Activated naive CD4-positive, alpha-beta T cell treated with anti-CD3 and anti-CD28 coated beads, Interleukin-2, amount 50 U/mL, for 16 hours (primary cell): ENCODE results near the gene DIAPH2.
"Not testable (repeated sequence)": the region's sequence is repeated elsewhere in the genome, so short reads cannot be mapped to it uniquely, and the experiment has no call there.

Experiments used
- DNase-seq: peaks from one replicate; pipeline ENCODE4 v3.0.0-alpha.2; 2020

The DIAPH2 gene

GRCh38 chrX:96834137-96834536, 149.5 kb downstream of the DIAPH2 start:
- DNase-seq, result no peak

DNA sequence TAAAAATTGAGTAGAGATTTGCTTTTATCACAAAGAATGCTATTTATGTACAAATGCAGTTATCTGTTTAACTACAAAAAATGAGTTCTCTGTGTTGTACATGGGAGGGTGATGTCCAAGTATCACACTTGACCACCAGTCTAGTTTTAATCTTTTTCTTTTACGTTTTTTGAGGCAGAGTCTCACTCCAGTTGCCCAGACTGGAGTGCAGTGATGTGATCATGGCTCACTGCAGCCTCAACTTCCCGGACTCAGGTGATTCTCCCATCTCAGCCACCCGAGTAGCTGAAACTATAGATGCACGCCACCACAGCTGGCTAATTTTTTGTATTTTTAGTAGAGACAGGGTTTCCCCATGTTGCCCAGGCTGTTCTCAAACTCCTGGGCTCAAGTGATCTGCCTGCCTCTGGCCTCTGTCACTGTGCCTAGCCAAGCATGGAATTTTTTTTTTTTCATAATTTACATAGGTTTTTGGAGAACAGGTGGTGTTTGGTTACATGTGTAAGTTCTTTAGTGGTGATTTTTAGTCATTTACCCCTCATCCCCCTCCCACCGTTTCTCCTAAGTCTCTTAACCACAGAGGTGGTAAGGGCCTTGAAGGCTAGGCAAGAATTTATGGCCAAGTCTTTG, 151.1 kb downstream of the DIAPH2 start:
- no peak for DNase-seq

GRCh38 chrX:96837808-96838207, 153.2 kb downstream of the DIAPH2 start:
- no peak for DNase-seq

GRCh38 chrX:96838537-96838936, 153.9 kb downstream of the DIAPH2 start:
- DNase-seq, result no peak

DNA sequence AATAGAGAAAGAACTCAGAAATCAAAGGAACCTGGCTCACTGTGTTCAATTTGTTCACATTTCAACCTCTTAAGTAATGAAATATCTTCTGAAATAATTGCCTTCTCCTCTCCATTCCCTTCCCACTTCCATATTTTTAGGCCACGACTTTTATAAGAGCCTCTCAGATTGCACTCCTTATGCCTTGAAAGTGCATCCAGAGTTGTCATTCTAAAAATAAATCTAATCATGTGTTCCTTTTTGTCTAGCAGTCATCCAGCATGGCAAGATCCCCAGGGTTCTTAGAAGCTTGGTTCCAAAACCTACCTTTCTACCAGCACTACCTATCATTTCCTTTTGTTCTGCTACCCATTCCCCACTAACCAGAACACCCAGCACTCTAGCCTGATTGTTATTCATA, 156.7 kb downstream of the DIAPH2 start:
- no peak for DNase-seq

GRCh38 chrX:96841866-96842265, 157.2 kb downstream of the DIAPH2 start:
- not testable (repeated sequence) for DNase-seq

- no peak for DNase-seq
These were observed 158.9 kb downstream of the DIAPH2 start for GRCh38 chrX:96843566-96843965.

GRCh38 chrX:96846841-96847240, 162.2 kb downstream of the DIAPH2 start:
- no peak for DNase-seq

DNA sequence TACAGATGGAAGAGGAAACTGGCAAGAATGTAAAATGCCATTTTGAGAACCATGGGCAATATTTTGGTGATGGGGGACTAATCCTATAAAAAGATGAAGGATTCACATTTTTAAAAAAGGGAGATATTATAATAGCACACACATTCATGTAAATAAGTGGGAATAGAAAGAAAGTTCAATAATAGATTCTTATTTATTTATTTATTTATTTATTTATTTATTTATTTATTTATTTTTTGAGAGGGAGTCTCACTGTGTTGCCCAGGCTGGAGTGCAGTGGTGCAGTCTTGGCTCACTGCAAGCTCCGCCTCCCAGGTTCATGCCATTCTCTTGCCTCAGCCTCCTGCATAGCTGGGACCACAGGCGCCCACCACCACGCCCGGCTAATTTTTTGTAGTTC, 174.8 kb downstream of the DIAPH2 start:
- not testable (repeated sequence) for DNase-seq

- no peak for DNase-seq
These were observed 176.6 kb downstream of the DIAPH2 start for GRCh38 chrX:96861218-96861617.

DNA sequence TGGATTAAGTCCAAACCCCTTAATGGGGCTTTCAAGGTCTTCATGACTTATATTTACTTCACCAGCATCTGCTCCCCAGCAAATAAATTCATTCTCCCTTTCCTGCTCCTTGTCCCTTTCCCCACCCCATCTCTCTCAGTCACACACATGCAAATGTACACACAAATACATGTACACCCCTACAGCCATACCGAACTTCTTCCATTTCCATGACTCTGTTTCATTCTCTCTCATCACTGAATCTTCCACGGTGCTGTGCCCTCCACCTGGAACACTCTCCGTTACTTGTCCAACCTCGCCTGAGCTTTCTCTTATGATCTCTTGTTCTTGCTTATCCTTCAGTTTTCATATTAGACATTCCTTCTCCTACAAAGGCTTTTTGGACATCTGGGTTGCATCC, 177.0 kb downstream of the DIAPH2 start:
- no peak for DNase-seq

DNA sequence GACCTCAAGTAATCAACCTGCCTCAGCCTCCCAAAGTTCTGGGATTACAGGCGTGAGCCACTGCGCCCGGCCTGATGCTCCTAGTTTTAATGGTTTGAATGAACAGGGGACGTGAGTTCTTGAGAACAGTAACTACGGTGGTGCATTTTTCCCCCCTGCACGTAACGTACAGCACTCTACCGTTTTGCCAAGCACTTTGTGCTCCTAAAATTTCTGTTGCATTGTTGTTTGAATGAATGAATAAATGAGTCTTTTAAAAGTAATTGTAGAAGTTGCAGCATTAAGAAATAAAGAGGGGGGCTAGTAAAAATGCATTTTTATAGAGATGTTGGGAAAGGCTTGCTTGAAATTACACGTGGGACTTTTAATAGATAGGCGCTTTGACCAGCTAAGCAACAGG, 199.0 kb downstream of the DIAPH2 start, which contains the start of gene RPA4:
Gene RPA4, plus strand, starts transcription at position 301 of the 400 bp plus-strand sequence. CDS start 403 bp downstream, outside the sequence.
- DNase-seq, result no peak

- DNase-seq, result no peak
These were observed 199.4 kb downstream of the DIAPH2 start for GRCh38 chrX:96884027-96884426.

DNA sequence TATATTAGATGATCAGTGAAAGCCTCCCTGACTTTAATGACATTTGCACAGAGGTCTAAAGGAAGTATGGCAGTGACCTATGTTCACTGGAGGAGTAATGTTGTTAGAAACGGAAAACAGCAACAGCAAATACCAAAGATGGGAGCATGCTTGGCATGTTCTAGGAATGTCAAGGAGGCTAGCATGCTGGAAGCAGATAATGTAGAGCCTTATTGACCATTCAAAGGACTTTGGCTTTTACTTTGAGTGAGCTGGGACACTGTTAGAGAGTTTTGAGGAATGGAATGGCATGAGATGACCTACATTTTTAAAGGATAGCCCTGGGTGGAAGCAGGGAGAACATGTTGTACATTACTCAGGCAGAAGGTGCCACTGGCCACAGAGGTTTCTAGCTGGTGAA, 205.1 kb downstream of the DIAPH2 start:
- DNase-seq, result no peak

GRCh38 chrX:96906741-96907140, 222.1 kb downstream of the DIAPH2 start:
- DNase-seq, result no peak

DNA sequence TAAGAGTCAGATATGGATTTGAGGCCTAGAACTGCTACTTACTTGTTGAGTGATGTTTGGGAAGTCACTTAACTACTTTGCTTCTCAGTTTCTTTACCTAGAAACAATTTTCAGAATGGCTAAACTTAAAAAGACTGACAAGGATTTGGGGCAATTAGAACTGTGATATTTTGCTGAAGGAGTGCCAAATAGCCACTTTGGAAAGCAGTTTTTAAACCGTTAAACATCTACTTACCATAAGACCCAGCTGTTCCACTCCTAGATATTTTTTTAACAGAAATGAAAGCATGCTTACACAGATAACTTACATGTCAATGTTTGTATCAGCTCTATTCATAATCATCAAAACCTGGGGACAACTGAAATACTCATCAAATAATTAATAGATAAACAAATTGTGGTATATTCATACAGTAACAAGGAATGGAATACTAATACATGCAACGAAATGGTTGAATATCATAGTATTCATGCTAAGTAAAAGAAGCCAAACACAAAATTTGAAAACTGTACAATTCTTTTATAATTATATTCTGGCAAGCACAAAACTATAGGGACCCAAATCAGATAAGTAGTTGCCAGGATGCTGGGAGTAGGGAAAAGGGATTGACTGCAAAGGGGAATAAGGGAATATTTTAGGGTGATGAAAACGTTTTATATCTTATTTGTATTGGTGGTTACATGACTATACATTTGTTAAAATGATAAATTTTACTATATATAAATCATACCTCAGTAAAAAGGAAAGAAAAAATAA, 223.1 kb downstream of the DIAPH2 start:
- no peak for DNase-seq

DNA sequence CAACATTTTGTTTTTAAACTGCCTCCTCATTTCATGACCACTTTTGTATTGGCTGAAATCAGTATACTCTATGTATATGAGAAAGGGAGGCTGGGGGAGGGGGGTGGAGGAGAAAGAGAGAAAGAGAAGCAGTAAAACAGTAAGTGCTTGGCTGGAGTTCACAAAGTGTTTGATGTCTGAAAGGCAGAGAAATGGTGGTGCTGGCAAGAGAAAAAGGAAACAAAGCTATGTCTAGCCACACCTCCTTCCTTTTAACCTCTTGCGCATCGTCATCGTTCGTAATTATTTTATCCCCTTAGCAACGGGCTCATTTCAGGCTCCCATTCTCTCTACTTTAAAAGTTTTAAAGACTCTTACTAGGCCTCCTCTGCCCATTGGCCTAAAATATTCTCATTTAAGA, 224.6 kb downstream of the DIAPH2 start:
- DNase-seq, result no peak

- no peak for DNase-seq
These were observed 234.2 kb downstream of the DIAPH2 start for GRCh38 chrX:96918864-96919263.

- no peak for DNase-seq
These were observed 235.0 kb downstream of the DIAPH2 start for GRCh38 chrX:96919672-96920071.

GRCh38 chrX:96924581-96924980, 239.9 kb downstream of the DIAPH2 start:
- DNase-seq, result no peak

DNA sequence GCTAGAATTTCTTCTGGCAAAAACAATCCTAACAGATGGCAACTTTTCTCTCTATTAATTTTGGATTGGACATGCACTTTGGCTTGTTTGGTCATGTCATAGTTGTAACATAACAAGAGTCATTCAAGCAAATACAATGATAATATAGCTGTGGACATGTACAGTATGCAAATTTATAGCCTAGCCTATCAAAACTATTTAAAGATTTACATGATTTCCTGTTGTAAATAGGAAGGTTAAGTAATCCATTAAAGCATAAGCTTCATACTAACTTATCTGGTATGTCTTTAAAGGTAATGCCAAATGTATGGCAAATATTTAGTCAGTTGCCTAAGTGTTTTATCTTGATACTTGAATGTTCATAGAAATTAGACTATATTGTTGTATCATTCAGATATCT, 244.4 kb downstream of the DIAPH2 start:
- DNase-seq, result no peak

- DNase-seq, result no peak
These were observed 273.1 kb downstream of the DIAPH2 start for GRCh38 chrX:96957718-96958117.

- no peak for DNase-seq
These were observed 287.2 kb downstream of the DIAPH2 start for GRCh38 chrX:96971812-96972211.

DNA sequence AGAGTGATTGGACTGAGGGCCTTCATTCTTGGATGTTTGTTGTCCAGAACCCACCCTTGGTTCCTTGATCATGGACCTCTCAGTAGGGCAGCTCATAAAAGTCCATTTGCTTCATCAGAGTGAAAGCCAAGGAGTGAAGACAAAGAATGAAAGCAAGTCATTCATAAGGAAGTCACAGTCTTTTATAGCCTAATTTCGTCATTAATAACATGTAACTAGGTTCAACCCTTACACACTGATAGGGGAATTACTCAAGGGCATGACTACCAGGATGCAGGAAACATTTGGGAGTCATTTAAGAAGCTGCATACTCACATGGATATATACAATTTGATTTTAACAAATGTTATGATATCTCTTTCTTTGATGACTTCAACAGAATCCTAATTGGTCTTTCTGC, 294.3 kb downstream of the DIAPH2 start:
- no peak for DNase-seq

- no peak for DNase-seq
These were observed 295.1 kb downstream of the DIAPH2 start for GRCh38 chrX:96979766-96980165.
